Right forelimb (tissue), 1 donor: ENCODE data around the gene MYO5A.
"Not testable (repeated sequence)": the region's sequence is repeated elsewhere in the genome, so short reads cannot be mapped to it uniquely, and the experiment has no call there.

Experiments
- DNase-seq: peaks from one replicate; pipeline ENCODE4 v3.0.0-alpha.2; 2018

Gene MYO5A

GRCh38 chr15:52503788-52504496 lies 24.7 kb downstream of the MYO5A start:
- no peak for DNase-seq

GRCh38 chr15:52502608-52503007 lies 26.1 kb downstream of the MYO5A start:
- no peak for DNase-seq

GRCh38 chr15:52499506-52499905 lies 29.2 kb downstream of the MYO5A start:
- no peak for DNase-seq

- DNase-seq, result no peak
Observed at GRCh38 chr15:52498706-52499105, 30.0 kb downstream of the MYO5A start.

GRCh38 chr15:52496776-52497470 lies 31.8 kb downstream of the MYO5A start:
- no peak for DNase-seq

GRCh38 chr15:52496175-52496574 lies 32.5 kb downstream of the MYO5A start:
- no peak for DNase-seq

GRCh38 chr15:52495125-52495524 lies 33.6 kb downstream of the MYO5A start:
- DNase-seq, result no peak

- DNase-seq, result no peak
Observed at GRCh38 chr15:52493968-52494367, 34.7 kb downstream of the MYO5A start.

GRCh38 chr15:52492132-52492531 lies 36.5 kb downstream of the MYO5A start:
- DNase-seq, result no peak

GRCh38 chr15:52491472-52491871 lies 37.2 kb downstream of the MYO5A start:
- no peak for DNase-seq

GRCh38 chr15:52489430-52489829 lies 39.2 kb downstream of the MYO5A start:
- not testable (repeated sequence) for DNase-seq

GRCh38 chr15:52488830-52489229 lies 39.9 kb downstream of the MYO5A start:
- DNase-seq, result no peak

GRCh38 chr15:52486003-52486996 lies 42.4 kb downstream of the MYO5A start:
- DNase-seq, result no peak

GRCh38 chr15:52485290-52485689 lies 43.4 kb downstream of the MYO5A start:
- DNase-seq, result no peak

- DNase-seq, result no peak
Observed at GRCh38 chr15:52483707-52484106, 45.0 kb downstream of the MYO5A start.

- DNase-seq, result no peak
Observed at GRCh38 chr15:52481915-52482314, 46.8 kb downstream of the MYO5A start.

GRCh38 chr15:52480990-52481389 lies 47.7 kb downstream of the MYO5A start:
- no peak for DNase-seq

- DNase-seq, result no peak
Observed at GRCh38 chr15:52466716-52467115, 62.0 kb downstream of the MYO5A start.

GRCh38 chr15:52466134-52466701 lies 62.5 kb downstream of the MYO5A start:
- DNase-seq, result no peak

- DNase-seq, result no peak
Observed at GRCh38 chr15:52464478-52464877, 64.2 kb downstream of the MYO5A start.

GRCh38 chr15:52464040-52464439 lies 64.6 kb downstream of the MYO5A start:
- no peak for DNase-seq

- DNase-seq, result no peak
Observed at GRCh38 chr15:52463638-52464037, 65.0 kb downstream of the MYO5A start.

- DNase-seq, result no peak
Observed at GRCh38 chr15:52462806-52463360, 65.8 kb downstream of the MYO5A start.
